Measurements from ENCODE around the gene DGCR6. TPM values are rescaled to one million over a fixed set of nuclear protein-coding genes. Genes with fewer than 3 reads are reported as not detected.
A peak's percentile ranks its signal among the peaks of the same experiment; 100 is the strongest.
"Not testable (repeated sequence)": the region's sequence is repeated elsewhere in the genome, so short reads cannot be mapped to it uniquely, and the experiment has no call there.

Gene DGCR6
- total RNA-seq, 1 experiment from 2014 or later, result 8.2 TPM

- peak in 1 of 2 experiments; percentile 13 for DNase-seq
- not testable (repeated sequence) for H3K9me3 ChIP-seq (replicated peaks); H3K27ac ChIP-seq; H3K36me3 ChIP-seq; H3K27me3 ChIP-seq; H3K4me1 ChIP-seq; H3K4me3 ChIP-seq
Measured at GRCh38 chr22:18953128-18953527, 47.0 kb downstream of the DGCR6 start.

DNA sequence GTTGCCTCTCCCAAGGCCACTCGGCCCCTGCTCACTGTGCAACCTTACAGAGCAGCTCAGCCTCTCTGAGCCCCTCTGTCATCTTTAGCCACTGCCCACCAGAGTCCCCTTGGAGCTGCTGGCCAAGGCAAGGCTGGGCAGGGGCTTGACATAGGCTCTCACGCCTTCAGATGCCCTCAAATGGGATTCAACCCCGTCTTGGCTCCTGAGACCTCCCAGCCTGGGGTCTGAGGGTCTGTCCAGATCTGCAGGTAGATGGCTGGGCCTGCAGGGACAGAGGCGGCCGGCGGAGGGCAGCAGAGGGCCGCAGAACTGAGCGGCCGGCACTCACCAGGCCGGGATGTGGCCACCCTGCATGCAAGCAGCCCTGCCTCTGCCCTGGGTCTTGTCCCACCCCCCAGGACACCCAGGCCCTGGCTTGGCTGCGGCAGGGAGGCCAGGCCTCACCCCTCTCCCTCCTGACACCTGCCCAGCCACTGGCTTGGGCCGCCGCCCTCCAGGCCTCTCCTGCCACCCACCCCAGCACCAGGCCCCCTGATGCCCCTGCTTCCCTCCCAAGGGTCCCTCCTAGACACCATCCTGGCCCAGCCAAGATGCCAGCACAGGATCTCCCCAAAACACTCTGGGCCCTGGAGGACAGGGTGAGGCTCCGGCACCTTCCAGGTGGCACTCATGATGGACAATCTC lies 48.3 kb downstream of the DGCR6 start:
- not testable (repeated sequence) for H3K4me3 ChIP-seq; H3K27me3 ChIP-seq; H3K4me1 ChIP-seq; H3K27ac ChIP-seq; H3K36me3 ChIP-seq; H3K9me3 ChIP-seq (replicated peaks)
- DNase-seq, result peak; percentile 58 to 74

GRCh38 chr22:18954990-18955571 lies 49.0 kb downstream of the DGCR6 start:
- H3K9me3 ChIP-seq (replicated peaks), result no peaks in the 10 kb centered on the region
- DNase-seq, result no peak
- H3K4me1 ChIP-seq, result no peaks in the 10 kb centered on the region
- H3K36me3 ChIP-seq, result no peaks in the 10 kb centered on the region
- H3K27ac ChIP-seq, result no peak overlapping the region
- no peaks in the 10 kb centered on the region for H3K27me3 ChIP-seq
- H3K4me3 ChIP-seq, result no peak overlapping the region

- Histone ChIP-seq H3K4me1 (no peaks in the 10 kb centered on the region), H3K36me3 (no peaks in the 10 kb centered on the region), H3K27ac (no peak overlapping the region), H3K9me3 (replicated peaks) (no peaks in the 10 kb centered on the region), H3K27me3 (no peaks in the 10 kb centered on the region), H3K4me3 (no peak overlapping the region)
- DNase-seq, result no peak
Measured at GRCh38 chr22:18955696-18956095, 49.6 kb downstream of the DGCR6 start.

DNA sequence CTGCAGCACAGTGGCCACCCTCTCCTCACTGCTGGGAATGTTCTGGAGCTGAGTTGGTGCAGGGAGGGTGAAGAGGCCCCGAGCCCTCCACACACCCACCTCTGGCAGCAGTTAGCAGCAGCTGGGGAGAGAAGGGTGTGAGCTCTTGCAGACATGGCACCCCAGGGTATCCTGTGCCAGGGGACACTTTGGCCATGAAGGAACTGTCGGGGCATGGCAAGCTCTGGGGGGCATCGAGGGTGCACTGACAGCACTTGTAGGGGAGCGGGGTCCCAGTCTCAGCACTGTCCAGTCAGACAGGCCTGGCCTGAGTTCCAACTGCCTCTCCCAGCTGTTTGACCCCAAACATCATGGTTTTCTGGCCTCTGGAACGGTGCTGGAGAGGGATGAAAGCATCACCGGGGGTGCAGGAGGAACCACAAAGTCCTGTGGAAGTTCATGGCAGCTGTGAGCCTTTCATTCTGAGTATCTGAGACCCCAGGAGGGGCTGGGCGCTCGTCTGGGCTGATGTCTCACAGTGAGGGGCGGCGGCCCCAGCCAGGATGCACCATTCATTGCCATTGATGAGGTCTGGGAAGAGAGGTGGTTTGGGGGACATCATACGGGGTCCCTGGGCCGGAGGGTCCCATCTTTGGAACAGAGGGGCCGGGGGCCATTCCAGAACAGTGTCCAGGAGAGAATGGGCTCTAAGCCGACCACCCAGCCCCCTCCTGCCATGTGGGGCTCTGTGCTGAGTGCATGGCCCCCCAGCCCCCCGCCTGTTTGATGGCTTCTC lies 50.2 kb downstream of the DGCR6 start:
- not testable (repeated sequence) for H3K27me3 ChIP-seq; H3K4me3 ChIP-seq; H3K9me3 ChIP-seq (replicated peaks); H3K4me1 ChIP-seq; DNase-seq; H3K36me3 ChIP-seq; H3K27ac ChIP-seq

DNA sequence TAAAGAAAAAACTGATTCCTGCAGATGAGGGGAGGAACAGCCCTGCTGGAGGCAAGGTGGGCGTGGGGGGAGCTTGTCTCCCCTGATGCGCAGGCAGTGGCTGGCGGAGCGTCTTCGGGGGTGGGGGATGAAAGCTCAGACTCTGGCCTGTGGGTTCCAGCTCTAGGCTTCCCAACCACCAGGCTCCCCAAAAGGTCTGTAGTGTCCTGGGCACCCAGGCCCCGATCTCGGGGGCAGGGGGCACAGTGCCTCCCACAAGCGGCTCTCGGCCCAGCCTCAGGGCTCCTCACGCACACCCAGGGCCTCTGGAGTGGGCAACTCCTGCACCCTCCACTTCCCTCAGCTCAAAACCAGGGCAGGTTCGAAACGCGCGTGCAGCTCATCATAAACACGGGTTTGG lies 50.8 kb downstream of the DGCR6 start:
- not testable (repeated sequence) for H3K9me3 ChIP-seq (replicated peaks); H3K4me3 ChIP-seq; H3K27me3 ChIP-seq; H3K4me1 ChIP-seq; H3K27ac ChIP-seq; DNase-seq; H3K36me3 ChIP-seq

- H3K27me3 ChIP-seq; H3K4me1 ChIP-seq; DNase-seq; H3K27ac ChIP-seq; H3K4me3 ChIP-seq; H3K9me3 ChIP-seq (replicated peaks); H3K36me3 ChIP-seq: not testable (repeated sequence)
Measured at GRCh38 chr22:18957621-18958320, 51.7 kb downstream of the DGCR6 start.

DNA sequence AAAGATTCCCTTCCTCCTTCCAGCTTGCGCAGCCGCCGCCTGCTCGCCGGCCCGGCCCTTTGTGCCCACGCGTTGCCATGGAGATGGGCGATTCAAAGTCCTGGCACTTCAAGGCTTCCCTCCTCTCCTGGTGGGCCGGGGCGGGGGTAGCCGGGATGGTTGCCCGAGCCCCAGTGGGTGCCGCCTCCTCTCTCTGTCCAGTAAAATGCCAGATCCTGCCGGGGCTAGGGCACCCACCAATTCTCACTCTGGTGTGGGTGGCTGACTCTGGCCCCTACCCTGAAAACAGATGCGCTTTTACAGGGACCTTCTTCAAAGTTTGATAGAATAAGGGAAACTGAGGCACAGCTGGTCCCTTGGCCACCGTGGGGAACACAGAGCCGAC lies 52.2 kb downstream of the DGCR6 start:
- not testable (repeated sequence) for H3K36me3 ChIP-seq; H3K9me3 ChIP-seq (replicated peaks); H3K27ac ChIP-seq; H3K27me3 ChIP-seq; H3K4me1 ChIP-seq; H3K4me3 ChIP-seq; DNase-seq

DNA sequence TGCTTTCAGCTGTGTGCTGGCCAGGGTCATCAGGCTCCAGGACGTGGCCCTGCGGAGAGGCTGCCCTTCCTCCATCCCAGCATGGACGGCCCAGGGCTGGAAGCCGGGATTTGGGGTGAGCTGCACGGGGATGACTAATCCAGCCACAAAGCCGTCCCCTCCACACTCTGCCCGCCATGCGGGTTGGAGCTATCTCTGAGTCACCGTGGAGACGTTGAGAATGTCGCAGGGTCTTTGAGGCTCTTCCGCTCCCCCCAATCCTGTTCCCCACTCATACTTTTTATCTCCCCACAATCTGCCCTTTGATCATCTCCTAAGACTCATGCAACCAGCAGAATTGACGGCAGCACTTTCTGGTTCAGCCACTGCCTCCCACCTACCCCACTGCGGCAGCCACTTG lies 52.6 kb downstream of the DGCR6 start:
- H3K4me1 ChIP-seq; H3K9me3 ChIP-seq (replicated peaks); H3K4me3 ChIP-seq; H3K27ac ChIP-seq; H3K27me3 ChIP-seq; H3K36me3 ChIP-seq: not testable (repeated sequence)
- DNase-seq, result peak; percentile 25 to 29

DNA sequence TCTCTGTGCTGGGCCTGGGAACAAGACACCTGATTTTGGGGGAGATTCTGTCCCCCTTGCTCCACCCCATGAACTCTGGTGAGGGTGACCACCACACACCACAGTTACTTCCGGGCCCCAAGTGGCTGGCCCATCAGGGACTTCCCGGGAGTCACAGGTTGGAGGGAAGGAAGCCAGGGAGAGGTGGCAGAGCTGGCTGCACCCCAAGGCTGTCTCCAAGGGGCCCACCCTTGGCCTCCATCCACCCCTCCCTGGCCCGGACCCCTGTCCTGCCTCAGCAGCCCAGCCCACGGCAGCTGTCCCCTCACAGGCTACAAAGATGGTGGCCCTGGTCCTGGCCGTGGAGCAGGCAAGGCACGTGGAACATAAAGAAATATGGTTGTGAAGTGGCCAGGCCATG lies 53.1 kb downstream of the DGCR6 start:
- not testable (repeated sequence) for DNase-seq; H3K27ac ChIP-seq; H3K36me3 ChIP-seq; H3K27me3 ChIP-seq; H3K4me3 ChIP-seq; H3K4me1 ChIP-seq; H3K9me3 ChIP-seq (replicated peaks)

DNA sequence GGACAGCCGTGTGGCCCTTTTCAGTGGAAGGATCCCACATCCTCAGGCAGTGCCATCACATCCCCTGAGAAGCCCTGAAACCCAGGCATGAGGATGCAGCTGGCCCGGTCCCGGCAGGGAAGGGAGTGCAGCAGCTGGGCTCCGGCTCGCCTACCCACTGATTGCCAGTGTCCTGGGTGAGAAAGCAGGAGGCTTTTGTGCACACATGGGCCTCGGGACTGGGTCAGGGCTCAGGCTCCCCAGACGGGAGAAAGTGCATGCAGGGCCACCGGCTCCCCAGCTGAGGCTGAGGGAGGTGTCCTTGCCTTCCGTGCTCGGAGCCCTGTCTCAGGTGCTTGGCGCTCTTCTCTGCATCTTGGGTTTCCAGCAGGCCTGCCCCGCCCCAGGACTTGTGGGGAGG lies 53.6 kb downstream of the DGCR6 start:
- not testable (repeated sequence) for H3K9me3 ChIP-seq (replicated peaks); H3K27ac ChIP-seq; DNase-seq; H3K4me3 ChIP-seq; H3K4me1 ChIP-seq; H3K27me3 ChIP-seq; H3K36me3 ChIP-seq

GRCh38 chr22:18960166-18960820 lies 54.2 kb downstream of the DGCR6 start:
- not testable (repeated sequence) for DNase-seq; H3K27me3 ChIP-seq; H3K27ac ChIP-seq; H3K4me1 ChIP-seq; H3K36me3 ChIP-seq; H3K4me3 ChIP-seq; H3K9me3 ChIP-seq (replicated peaks)

- H3K4me1 ChIP-seq; H3K27me3 ChIP-seq; H3K9me3 ChIP-seq (replicated peaks); H3K4me3 ChIP-seq; DNase-seq; H3K36me3 ChIP-seq; H3K27ac ChIP-seq: not testable (repeated sequence)
Measured at GRCh38 chr22:18961201-18961600, 55.1 kb downstream of the DGCR6 start.

All from SJCRH30 (cell line).